Measurements from ENCODE around the gene PC. TPM values are rescaled to one million over a fixed set of nuclear protein-coding genes. Genes with fewer than 3 reads are reported as not detected.

PC gene
- total RNA-seq, 2 experiments from 2014 or later = 5.6 to 6.5 TPM

- Mint-ChIP-seq H3K4me1 (ENCODE audit: low read depth) (peaks cover under 1% of the 10 kb centered on the region), H3K36me3 (ENCODE audit: low read depth) (no peaks in the 10 kb centered on the region), H3K27ac (no peak overlapping the region), H3K27me3 (peaks cover 5% of the 10 kb centered on the region), H3K9me3 (peaks cover 3% of the 10 kb centered on the region), H3K4me3 (no peak overlapping the region)
- TF ChIP-seq CTCF (IDR thresholded peaks at IDR 0.05) = peak; percentile 58
- ATAC-seq (peak; percentile 72), DNase-seq (peak; percentile 40)
- intact Hi-C loops (cut with micrococcal nuclease) = no loop called here
- ChIA-PET CTCF (interaction anchor here (0.7 to 1.7 kb wide), 8 partner anchors 16 to 199 kb away, joined by 3 to 5 read pairs (median 3); partner anchors contain the start of gene PC), POLR2A (interaction anchor here (1.2 kb wide), 1 partner anchor 17 kb away, joined by 3 read pairs; no protein-coding TSS in a partner anchor)
Observed at GRCh38 chr11:66976028-66976467, 17.9 kb upstream of the PC start.

DNA sequence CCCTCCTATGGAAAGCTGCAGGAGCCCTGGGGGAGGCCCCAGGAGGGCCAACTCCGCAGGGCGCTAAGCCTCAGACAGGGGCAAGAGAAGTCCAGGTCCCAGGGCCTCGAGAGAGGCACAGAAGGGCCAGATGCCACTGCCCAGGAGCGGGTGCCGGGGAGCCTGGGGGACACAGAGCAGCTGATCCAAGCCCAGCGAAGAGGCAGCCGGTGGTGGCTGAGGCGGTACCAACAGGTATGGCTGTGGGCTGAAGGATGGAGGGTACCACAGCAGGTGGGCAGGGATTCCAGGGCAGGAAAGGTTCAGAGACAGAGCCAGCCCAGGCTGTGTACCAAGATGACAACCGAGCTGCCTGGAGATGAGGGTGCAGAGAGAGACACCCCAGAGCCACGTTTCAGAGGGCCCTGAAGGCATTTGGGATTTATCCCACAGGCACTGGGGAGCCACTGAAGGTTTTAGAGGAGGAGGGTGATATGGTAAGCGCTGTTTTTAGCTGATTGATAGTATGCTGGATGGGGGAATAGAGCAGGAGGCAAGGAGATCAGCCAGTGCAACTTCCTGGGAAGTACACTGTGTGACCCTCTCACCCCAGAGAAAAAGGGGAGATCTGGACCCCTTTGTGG is 17.3 kb upstream of the PC start:
- DNase-seq (no peak), ATAC-seq (no peak)
- intact Hi-C loops (cut with micrococcal nuclease) = no loop called here
- H3K9me3 Mint-ChIP-seq = peaks cover 3% of the 10 kb centered on the region
- POLR2A ChIA-PET = interaction anchor here (1.2 kb wide), 1 partner anchor 16 kb away, joined by 3 read pairs; no protein-coding TSS in a partner anchor
- peaks cover 5% of the 10 kb centered on the region for H3K27me3 Mint-ChIP-seq
- H3K27ac Mint-ChIP-seq = no peak overlapping the region
- no peaks in the 10 kb centered on the region for H3K36me3 Mint-ChIP-seq (ENCODE audit: low read depth)
- H3K4me1 Mint-ChIP-seq (ENCODE audit: low read depth) = peaks cover 6% of the 10 kb centered on the region
- CTCF ChIA-PET = interaction anchor here (0.7 to 1.7 kb wide), 7 partner anchors 17 to 279 kb away, joined by 3 to 5 read pairs (median 3); partner anchors contain the start of gene PC
- H3K4me3 Mint-ChIP-seq = no peak overlapping the region
- no peak for TF ChIP-seq CTCF (IDR thresholded peaks at IDR 0.05)

DNA sequence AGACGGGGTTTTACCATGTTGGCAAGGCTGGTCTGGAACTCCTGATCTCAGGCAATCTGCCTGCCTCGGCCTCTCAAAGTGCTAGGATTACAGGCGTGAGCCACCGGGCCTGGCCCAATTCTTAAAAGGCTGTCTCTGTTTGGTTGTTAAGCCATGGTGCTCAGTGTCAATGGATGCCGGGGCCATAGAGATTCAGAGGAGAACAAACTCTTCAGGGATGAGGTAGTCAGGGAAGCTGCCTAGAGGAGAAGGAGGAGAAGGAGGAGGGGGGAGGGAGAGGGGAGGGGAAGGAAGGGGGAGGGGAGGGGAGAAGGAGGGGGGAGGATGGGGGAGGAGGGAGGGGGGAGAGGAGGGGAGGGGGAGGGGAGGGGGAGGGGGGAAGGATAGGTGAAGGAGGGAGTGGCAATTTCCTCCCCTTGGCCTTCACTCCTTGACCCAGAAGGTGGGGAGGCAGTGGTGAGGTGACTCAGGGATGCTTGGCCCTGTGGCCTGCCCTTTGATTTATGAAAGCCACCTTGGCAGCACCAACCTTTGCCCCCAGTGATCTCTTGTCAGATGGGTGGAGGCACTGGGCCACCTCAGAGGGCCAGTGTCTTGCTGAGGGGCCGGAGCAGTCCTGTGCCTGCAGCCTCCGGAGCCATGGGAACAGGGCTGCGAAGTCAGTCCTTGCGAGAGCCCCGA is 16.7 kb upstream of the PC start, which contains the start of gene C11orf86:
TSS of gene C11orf86 (plus strand) at position 581 of the 681 bp plus-strand sequence. CDS start at position 640, 59 bp downstream.
- TF ChIP-seq CTCF (IDR thresholded peaks at IDR 0.05) = no peak
- CTCF ChIA-PET = interaction anchor here (0.7 to 1.7 kb wide), 5 partner anchors 17 to 278 kb away, joined by 3 to 4 read pairs (median 3); partner anchors contain the start of gene PC
- intact Hi-C loops (cut with micrococcal nuclease) = no loop called here
- peaks cover 3% of the 10 kb centered on the region for H3K9me3 Mint-ChIP-seq
- peaks cover 8% of the 10 kb centered on the region for H3K4me1 Mint-ChIP-seq (ENCODE audit: low read depth)
- H3K27me3 Mint-ChIP-seq = peaks cover 5% of the 10 kb centered on the region
- H3K36me3 Mint-ChIP-seq (ENCODE audit: low read depth) = no peaks in the 10 kb centered on the region
- no peak within 1 kb of the TSS for H3K27ac Mint-ChIP-seq
- ATAC-seq (no peak), DNase-seq (no peak)
- POLR2A ChIA-PET = no interaction called here
- H3K4me3 Mint-ChIP-seq = no peak within 1 kb of the TSS

DNA sequence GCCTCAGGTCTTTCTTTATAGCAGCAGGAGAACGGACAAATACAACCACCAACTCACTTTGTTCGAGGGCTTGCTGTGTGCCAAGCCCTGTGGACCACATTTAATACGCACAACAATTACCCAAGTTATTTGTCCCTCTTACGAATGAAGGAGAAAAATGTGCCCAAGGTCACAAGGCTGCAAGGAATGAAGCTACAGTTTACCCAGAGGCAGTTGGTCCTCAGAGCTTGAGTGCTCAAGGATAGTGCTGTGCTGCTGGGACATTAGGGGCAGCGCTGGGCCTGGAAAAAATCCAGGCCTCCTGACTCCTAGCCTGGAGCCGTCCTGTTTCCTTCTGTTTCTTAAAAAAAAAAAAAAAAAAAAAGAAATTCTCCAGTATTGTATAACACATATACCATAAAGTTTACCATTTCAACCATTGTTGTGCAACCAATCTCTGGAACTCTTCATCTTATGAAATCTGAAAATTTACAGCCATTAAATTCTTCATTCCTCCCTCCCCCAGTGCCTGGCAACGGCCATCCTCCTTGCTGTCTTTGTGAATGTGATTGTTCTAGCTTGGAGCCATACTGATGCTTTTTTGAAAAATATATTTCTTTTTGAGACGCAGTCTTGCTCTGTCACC is 15.9 kb upstream of the PC start:
- peaks cover 8% of the 10 kb centered on the region for H3K4me1 Mint-ChIP-seq (ENCODE audit: low read depth)
- no peak overlapping the region for H3K4me3 Mint-ChIP-seq
- no peak overlapping the region for H3K27ac Mint-ChIP-seq
- no peak for TF ChIP-seq CTCF (IDR thresholded peaks at IDR 0.05)
- ATAC-seq (no peak), DNase-seq (no peak)
- intact Hi-C loops (cut with micrococcal nuclease) = no loop called here
- H3K36me3 Mint-ChIP-seq (ENCODE audit: low read depth) = no peaks in the 10 kb centered on the region
- POLR2A ChIA-PET = no interaction called here
- H3K9me3 Mint-ChIP-seq = no peaks in the 10 kb centered on the region
- CTCF ChIA-PET = no interaction called here
- H3K27me3 Mint-ChIP-seq = peaks cover 5% of the 10 kb centered on the region
